Measurements from ENCODE around the gene OGFOD3. TPM values are rescaled to one million over a fixed set of nuclear protein-coding genes. Genes with fewer than 3 reads are reported as not detected.
A peak's percentile ranks its signal among the peaks of the same experiment; 100 is the strongest.
"Not testable (repeated sequence)": the region's sequence is repeated elsewhere in the genome, so short reads cannot be mapped to it uniquely, and the experiment has no call there.

OGFOD3 gene
- total RNA-seq, 4 donors from 2014 or later = 13.0 to 33.5 (median 20.0) TPM

DNA sequence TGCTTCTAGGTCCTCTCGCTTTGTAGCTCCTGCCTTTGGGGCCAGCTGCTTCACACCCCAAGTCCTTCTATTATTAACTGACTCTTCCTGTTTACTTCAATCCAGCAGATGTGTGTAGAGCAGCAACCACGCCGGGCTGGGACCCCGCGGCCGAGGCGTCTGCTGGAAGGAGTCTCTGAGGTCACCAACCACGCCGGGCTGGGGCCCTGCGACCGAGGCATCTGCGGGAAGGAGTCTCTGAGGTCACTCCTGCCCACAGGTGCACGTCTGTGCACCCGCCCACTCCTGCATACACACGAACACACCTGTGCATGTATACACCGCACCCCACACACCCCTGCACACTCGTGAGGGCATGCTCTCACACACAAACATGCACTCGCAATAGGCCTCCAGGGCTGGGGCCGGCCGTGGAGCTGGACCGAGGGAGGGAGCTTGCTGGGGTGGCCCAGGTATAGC lies 67.1 kb downstream of the OGFOD3 start:
- peaks cover 12% of the 10 kb centered on the region for H3K27me3 ChIP-seq
- no peak for DNase-seq (ENCODE audit: low spot score in 2 of 2)
- H3K9me3 ChIP-seq = no peaks in the 10 kb centered on the region
- H3K27ac ChIP-seq = no peak overlapping the region
- H3K4me1 ChIP-seq = peaks cover 21% of the 10 kb centered on the region
- H3K36me3 ChIP-seq = no peaks in the 10 kb centered on the region
- 70% methylated on average over 20 of the region's 21 CpGs for WGBS
- TF ChIP-seq POLR2AphosphoS5 (IDR thresholded peaks at IDR 0.05) (no peak), POLR2A (IDR thresholded peaks at IDR 0.05) (no peak), EP300 (IDR thresholded peaks at IDR 0.05) (no peak)
- TF ChIP-seq, protein P1, sequence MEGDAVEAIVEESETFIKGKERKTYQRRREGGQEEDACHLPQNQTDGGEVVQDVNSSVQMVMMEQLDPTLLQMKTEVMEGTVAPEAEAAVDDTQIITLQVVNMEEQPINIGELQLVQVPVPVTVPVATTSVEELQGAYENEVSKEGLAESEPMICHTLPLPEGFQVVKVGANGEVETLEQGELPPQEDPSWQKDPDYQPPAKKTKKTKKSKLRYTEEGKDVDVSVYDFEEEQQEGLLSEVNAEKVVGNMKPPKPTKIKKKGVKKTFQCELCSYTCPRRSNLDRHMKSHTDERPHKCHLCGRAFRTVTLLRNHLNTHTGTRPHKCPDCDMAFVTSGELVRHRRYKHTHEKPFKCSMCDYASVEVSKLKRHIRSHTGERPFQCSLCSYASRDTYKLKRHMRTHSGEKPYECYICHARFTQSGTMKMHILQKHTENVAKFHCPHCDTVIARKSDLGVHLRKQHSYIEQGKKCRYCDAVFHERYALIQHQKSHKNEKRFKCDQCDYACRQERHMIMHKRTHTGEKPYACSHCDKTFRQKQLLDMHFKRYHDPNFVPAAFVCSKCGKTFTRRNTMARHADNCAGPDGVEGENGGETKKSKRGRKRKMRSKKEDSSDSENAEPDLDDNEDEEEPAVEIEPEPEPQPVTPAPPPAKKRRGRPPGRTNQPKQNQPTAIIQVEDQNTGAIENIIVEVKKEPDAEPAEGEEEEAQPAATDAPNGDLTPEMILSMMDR (IDR thresholded peaks at IDR 0.05) = no peak
- no peak overlapping the region for H3K4me3 ChIP-seq

DNA sequence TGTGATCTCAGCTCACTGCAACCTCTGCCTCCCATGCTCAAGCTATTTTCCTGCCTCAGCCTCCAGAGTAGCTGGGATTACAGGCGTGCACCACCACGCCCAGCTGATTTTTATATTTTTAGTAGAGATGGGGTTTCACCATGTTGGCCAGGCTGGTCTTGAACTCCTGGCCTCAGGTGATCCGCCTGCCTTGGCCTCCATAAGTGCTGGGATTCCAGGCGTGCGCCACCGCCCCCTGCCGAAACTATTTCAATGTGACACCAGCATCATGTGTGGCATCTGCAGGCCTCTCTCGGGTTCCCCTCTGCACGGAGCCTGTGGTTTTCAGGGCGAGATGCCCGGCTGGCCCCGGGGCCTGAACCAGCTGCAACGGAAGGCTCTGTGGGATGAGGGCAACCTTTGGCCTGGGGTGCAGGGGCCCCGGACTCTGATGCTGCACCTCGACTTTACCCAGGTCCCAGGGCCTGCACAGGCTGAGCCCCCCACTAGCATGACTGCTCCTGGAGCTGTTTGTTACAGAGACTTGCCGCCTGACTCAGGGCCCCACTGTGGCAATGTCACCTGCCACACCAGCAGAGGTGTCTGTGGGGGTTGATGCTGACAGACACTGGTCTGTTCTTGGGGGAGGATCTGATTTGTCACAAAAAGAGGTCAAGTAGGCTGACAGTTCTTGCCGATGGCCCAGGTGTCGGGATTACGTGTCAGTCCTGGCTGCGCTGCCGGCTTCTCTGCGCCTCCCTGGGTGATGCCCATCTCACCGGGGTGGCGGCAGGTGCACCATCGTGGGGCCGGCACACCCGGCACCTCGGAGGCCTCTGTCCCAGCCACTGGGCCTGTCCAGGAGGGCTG lies 68.0 kb downstream of the OGFOD3 start:
- 75% methylated on average over 20 of the region's 28 CpGs for WGBS
- H3K27me3 ChIP-seq = peaks cover 6% of the 10 kb centered on the region

DNA sequence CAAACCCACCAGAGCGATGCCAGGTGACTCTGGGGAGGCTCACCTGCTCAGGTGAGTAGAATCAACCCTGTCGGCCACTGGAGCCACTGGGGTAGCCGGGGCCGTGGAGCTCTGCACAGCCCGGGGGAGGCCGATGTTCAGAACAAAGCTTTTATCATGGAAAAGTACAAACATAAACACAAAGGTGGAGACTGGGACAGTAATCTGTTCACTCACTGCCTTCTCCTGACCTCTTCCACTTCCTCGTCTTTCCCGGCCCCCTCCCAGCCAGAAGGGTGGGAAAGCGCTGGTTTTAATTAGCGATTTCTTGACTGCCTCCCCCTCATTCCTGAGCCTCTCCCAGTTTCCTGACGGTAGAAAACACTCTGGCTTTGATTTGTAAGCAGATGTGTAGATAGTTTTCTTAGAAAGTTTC lies 69.1 kb downstream of the OGFOD3 start:
- DNase-seq (ENCODE audit: low spot score in 2 of 2) = no peak
- whole genome bisulfite sequencing = 58% methylated on average over 5 of the region's 11 CpGs

More for the DNA sequence above, 68.0 kb downstream of the OGFOD3 start:
- H3K9me3 ChIP-seq = no peaks in the 10 kb centered on the region
- no peak for TF ChIP-seq EP300 (IDR thresholded peaks at IDR 0.05)
- no peak for TF ChIP-seq POLR2AphosphoS5 (IDR thresholded peaks at IDR 0.05)
- TF ChIP-seq POLR2A (IDR thresholded peaks at IDR 0.05) = no peak
- TF ChIP-seq, protein P1 (IDR thresholded peaks at IDR 0.05) = no peak
- peaks cover 21% of the 10 kb centered on the region for H3K4me1 ChIP-seq
- DNase-seq (ENCODE audit: low spot score in 2 of 2) = no peak
- H3K4me3 ChIP-seq = no peak overlapping the region
- H3K36me3 ChIP-seq = no peaks in the 10 kb centered on the region
- no peak overlapping the region for H3K27ac ChIP-seq

DNA sequence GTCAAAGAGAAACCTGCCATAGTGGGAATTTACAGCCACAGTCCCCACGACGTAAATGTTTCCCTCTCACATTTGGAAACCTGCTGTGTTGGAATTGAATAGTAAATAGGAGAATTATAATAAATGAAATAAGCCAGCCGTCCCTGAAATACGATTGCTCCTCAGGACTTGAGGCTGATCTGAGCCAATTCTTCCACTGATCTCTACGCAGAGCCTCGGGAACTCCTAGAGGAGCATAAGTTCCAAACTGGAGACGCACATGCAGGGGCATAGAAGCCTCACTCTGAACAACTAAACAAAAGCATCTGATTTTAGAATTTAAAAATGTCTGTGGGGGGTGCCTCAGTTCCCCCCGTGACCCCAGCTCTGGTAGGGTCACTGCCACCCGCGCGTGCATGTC lies 69.5 kb downstream of the OGFOD3 start:
- Histone ChIP-seq H3K4me1 (peaks cover 21% of the 10 kb centered on the region), H3K4me3 (no peak overlapping the region), H3K9me3 (no peaks in the 10 kb centered on the region), H3K27ac (peak overlapping the region; percentile 7), H3K36me3 (no peaks in the 10 kb centered on the region), H3K27me3 (peaks cover 6% of the 10 kb centered on the region)
- TF ChIP-seq POLR2AphosphoS5 (IDR thresholded peaks at IDR 0.05) (no peak), POLR2A (IDR thresholded peaks at IDR 0.05) (no peak)
- WGBS = 55% methylated on average over 8 of the region's 11 CpGs
- DNase-seq (ENCODE audit: low spot score in 2 of 2) = no peak

More for the DNA sequence above, 69.1 kb downstream of the OGFOD3 start:
- no peak for TF ChIP-seq POLR2A (IDR thresholded peaks at IDR 0.05)
- TF ChIP-seq, protein P1 (IDR thresholded peaks at IDR 0.05) = no peak
- no peak for TF ChIP-seq POLR2AphosphoS5 (IDR thresholded peaks at IDR 0.05)
- no peak for TF ChIP-seq EP300 (IDR thresholded peaks at IDR 0.05)
- Histone ChIP-seq H3K27me3 (peaks cover 6% of the 10 kb centered on the region), H3K4me3 (no peak overlapping the region), H3K9me3 (no peaks in the 10 kb centered on the region), H3K27ac (peak overlapping the region; percentile 7), H3K4me1 (peaks cover 21% of the 10 kb centered on the region), H3K36me3 (no peaks in the 10 kb centered on the region)

DNA sequence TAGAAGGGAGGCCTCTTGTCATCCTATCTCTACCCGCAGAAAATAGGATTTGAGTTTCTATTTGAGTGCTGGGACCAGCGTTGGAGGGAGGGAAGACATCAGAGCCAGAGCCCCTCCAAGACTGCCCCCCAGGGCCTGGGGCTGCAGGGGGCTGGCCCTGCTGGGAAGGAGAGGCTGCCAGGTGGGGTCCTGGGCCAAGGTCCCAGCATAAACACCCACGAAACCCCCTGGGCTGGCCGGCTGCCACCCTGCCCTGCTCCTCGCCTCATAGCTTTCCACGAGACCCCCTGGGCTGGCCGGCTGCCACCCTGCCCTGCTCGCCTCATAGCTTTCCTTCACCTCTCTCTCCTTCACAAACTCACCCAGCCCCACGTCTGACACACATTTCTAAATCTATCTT lies 70.0 kb downstream of the OGFOD3 start:
- H3K4me3 ChIP-seq = no peak overlapping the region
- H3K4me1 ChIP-seq = peaks cover 21% of the 10 kb centered on the region
- H3K9me3 ChIP-seq = no peaks in the 10 kb centered on the region
- peaks cover 2% of the 10 kb centered on the region for H3K27me3 ChIP-seq
- H3K36me3 ChIP-seq = no peaks in the 10 kb centered on the region
- DNase-seq (ENCODE audit: low spot score in 2 of 2) = no peak
- H3K27ac ChIP-seq = no peak overlapping the region
- 79% methylated on average over 9 of the region's 9 CpGs for WGBS
- TF ChIP-seq POLR2A (IDR thresholded peaks at IDR 0.05) (no peak), POLR2AphosphoS5 (IDR thresholded peaks at IDR 0.05) (no peak), EP300 (IDR thresholded peaks at IDR 0.05) (no peak)
- TF ChIP-seq, protein P1 (IDR thresholded peaks at IDR 0.05) = no peak

DNA sequence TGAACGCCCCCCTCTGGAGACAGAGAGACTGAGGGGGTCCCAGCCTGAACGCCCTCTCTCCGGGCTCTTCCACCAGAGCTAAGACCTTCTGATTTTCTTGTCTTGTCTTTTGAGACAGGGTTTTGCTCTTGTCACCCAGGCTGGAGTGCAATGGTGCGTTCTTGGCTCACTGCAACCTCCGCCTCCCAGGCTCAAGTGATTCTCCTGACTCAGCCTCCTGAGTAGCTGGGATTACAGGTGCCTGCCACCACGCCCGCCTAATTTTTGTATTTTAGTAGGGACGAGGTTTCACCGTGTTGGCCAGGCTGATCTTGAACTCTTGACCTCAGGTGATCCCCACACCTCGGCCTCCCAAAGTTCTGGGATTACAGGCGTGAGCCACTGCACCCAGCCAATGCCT lies 70.4 kb downstream of the OGFOD3 start:
- H3K27ac ChIP-seq; DNase-seq (ENCODE audit: low spot score in 2 of 2); H3K4me3 ChIP-seq; H3K27me3 ChIP-seq; H3K9me3 ChIP-seq; H3K36me3 ChIP-seq: not testable (repeated sequence)
- 85% methylated on average over 11 of the region's 11 CpGs for WGBS
- H3K4me1 ChIP-seq = peaks cover 21% of the 10 kb centered on the region

Data from suprapubic skin (tissue), 4 donors.